H7 (cell line): ENCODE measurements around the gene YTHDC1. TPM values are rescaled to one million over a fixed set of nuclear protein-coding genes. Genes with fewer than 3 reads are reported as not detected.
"Not testable (repeated sequence)": the region's sequence is repeated elsewhere in the genome, so short reads cannot be mapped to it uniquely, and the experiment has no call there.

ENCODE experiments used
- DNase-seq: peaks from one replicate; pipeline ENCODE4 v3.0.0; 2012
- H3K27me3 ChIP-seq: 2 replicates; pipeline ENCODE4 v1.6.0; 2011; ENCODE audit warnings: mild to moderate bottlenecking, low read length; ENCODE audit not compliant: control insufficient read depth, insufficient read depth
- H3K36me3 ChIP-seq: replicated peaks from 2 replicates; pipeline ENCODE4 v1.5.1; 2011; ENCODE audit warnings: low read length; ENCODE audit not compliant: control insufficient read depth, insufficient read depth
- H3K4me3 ChIP-seq: 2 replicates; pipeline ENCODE4 v1.5.1; 2011; ENCODE audit warnings: low read depth, mild to moderate bottlenecking, control low read depth, low read length, moderate library complexity; ENCODE audit not compliant: insufficient read depth
- total RNA-seq: library from RNA; depleted of rRNA; stranded (reverse); fragments of >200 nt; shearing (Covaris generic); gene quantifications from 2 replicates; pipeline ENCODE4 v1.2.3, GENCODE V29; 2014; rRNA removed

The YTHDC1 gene
- 53.0 and 83.7 TPM in 2 replicates for total RNA-seq

DNA sequence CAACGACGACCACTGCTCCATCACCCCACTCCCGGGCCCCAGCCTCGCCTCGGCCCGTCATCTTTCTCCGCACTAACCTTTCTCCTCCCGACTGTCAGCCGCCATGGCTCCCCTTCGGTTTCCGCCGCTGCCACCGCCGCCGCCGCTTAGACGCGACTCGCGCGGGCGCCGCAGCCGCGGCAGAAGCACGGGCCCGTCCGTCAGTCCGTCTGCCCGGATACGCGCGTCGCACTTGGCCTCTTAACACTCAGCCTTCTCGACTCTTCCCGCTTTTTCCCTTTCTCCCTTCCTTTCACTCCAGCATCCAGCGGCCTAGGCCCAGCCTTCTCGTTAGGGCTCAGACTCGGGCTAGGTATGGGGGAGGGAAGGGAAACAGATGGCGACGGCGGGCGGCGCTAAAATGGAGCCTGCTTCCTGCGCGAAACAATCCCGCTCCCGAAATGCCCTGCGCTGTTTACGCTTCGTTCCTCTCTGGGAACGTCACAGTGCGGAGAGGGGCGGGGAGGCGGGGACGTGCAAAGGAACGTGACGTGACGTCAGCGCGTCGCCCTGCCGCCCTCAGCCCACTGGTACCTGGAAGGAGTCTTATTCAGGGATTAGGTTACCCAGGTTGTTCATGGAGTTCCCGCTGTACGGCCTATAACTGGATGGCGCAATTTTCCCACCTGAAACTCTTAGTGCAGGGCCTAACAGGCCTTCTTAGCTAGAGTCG is at the start of gene YTHDC1:
Gene YTHDC1 (minus strand): TSS at position 442 of the 712 bp plus-strand sequence. CDS start 337 bp downstream, at position 105.
- peak; percentile 87 for DNase-seq
- H3K4me3 ChIP-seq = peak within 1 kb of the TSS; percentile 74

DNA sequence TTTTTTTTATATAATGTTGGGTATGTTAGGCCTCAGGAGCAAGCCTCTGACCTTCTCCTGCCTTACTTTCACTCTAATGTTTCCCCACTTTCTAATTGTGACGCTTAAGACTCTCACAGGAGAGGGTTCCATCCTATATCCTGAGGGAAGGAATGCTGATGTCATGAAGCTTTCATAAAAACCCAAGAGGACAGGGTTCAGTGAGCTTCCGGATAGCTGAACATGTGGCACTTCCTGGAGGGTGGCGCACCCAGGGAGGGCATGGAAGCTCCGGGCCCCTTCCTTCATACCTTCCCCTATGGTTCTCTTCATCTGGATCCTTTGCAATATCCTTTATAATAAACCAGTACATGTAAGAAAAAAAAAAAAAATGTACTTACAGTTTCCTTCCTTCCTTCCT is 49.4 kb upstream of the YTHDC1 start:
- Histone ChIP-seq H3K36me3 (no peaks in the 10 kb centered on the region), H3K4me3 (no peak overlapping the region), H3K27me3 (no peaks in the 10 kb centered on the region)
- DNase-seq = no peak

More for the DNA sequence above, at the start of gene YTHDC1:
- H3K36me3 ChIP-seq = no peaks in the 10 kb centered on the region
- no peaks in the 10 kb centered on the region for H3K27me3 ChIP-seq

DNA sequence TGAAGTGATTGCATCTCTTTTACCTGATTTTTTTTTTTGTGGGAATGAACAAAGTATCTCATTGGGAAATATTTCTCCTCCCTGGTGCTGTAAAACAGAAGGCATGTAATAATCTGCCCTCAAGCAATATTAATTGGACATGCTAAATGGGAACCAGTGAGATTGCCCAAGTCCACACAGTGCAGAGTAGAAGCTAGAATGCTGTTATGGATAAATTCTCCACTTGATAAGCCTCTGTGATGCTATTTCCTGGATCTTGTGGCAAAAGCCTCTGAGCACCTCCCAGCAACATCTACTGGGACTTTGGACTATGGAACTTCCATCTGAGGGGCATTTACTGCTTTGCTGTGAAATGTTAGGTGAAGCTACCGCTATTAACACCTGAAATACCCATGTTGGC is 46.9 kb upstream of the YTHDC1 start:
- H3K4me3 ChIP-seq = no peak overlapping the region
- H3K36me3 ChIP-seq = no peaks in the 10 kb centered on the region
- H3K27me3 ChIP-seq = no peaks in the 10 kb centered on the region
- DNase-seq = no peak

DNA sequence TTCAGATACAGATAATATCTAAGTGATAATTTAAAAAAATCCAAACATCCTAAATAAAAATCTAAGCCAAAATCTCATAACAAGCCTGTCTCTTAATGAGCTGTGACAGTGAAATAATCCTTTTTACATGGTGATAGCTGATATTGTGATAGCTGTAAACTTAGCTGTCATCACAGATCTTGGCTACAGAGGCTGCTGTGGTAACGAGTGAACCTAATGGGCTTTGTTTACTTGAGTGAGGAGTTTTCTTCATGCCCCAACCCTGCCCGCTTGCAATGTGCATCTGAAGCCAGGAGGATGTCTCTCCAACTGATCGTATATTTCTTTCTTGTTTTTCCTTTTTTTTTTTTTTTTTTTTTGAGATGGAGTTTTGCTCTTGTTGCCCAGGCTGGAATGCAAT is 41.5 kb upstream of the YTHDC1 start:
- H3K27me3 ChIP-seq = no peaks in the 10 kb centered on the region
- DNase-seq = no peak
- no peak overlapping the region for H3K4me3 ChIP-seq
- H3K36me3 ChIP-seq = no peaks in the 10 kb centered on the region

DNA sequence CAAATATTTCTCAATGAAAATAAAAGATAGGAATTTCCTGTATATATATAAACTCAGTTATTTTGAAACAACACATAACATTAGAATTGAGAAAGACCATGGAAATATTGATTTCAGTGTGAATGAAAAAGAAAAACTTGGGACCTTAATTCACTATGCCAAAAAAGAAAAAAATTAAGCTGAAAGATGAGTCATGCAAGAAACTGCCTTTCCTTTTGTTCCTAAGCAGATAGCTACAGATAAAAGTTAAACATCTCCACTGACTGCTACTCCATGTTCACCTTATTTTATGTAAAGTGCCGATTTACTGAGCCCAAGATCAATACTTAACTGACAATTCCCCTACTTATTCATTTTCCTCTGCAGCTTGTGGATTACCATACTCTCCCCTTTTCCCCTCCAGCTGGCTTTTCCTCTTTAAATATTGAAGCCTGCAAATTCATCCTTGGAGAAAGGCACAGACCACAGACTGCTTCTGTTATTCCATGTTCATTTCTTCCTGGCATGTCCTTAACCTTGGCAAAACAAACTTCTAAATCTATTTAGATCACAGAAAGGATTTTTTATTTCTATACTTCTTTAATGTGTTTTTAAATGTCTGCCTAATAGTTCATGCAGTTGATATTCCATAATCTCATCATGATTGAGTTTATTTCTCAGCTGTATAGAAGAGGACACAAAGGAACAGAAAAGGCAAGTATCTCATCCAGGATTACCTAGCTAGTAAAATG is 40.5 kb upstream of the YTHDC1 start:
- Histone ChIP-seq H3K27me3 (no peaks in the 10 kb centered on the region), H3K4me3 (no peak overlapping the region), H3K36me3 (no peaks in the 10 kb centered on the region)
- DNase-seq = no peak

DNA sequence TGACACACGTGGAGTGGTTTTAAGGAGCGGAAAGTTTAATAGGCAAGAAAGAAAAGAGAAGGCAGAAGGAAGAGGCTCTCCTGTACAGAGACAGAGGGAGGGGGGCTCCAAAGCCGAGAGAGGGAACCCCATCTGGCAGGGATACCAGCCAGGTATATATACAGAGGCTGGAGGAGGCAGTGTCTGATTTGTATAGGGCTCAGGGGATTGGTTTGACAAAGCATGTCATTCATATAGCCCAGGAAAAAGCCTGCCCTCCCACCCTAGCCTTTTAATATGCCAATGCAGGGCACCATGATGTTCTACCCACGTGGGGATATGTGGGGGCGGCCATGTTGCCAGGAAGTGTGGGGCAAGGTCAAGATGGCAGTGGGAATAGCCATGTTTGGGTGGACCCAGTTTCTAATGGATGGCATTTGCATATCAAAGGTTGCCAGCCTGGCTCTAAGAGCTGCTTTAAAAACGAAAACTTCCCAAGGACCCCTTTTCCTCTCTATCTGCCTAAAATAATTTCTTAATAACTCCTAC is 39.6 kb upstream of the YTHDC1 start:
- DNase-seq, H3K4me3 ChIP-seq, H3K36me3 ChIP-seq, H3K27me3 ChIP-seq: not testable (repeated sequence)

DNA sequence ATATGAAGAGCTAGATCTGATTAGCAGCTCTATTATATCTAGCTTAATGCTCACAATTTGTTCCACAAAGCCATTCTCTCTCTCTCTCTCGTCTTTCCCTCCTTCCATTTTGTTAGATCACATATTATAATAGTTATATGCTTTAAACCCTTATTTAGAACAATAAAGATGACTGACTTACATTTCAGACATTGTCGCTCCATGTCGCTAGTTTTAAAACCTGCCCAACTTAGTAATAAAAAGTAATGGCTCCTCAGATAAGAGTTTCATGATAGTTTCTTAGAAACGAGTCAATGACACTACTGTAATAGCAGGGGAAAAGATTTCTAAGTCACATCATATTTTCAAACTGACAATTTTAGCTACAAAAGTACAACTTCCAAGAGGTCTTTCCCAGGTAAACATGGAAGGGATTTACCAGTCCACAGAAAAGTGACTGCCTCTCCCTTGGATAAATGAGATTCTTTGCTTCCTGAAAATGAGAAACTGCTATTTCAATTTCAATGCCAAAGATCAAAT is 38.5 kb upstream of the YTHDC1 start:
- Histone ChIP-seq H3K36me3 (no peaks in the 10 kb centered on the region), H3K27me3 (no peaks in the 10 kb centered on the region), H3K4me3 (no peak overlapping the region)
- DNase-seq = no peak

DNA sequence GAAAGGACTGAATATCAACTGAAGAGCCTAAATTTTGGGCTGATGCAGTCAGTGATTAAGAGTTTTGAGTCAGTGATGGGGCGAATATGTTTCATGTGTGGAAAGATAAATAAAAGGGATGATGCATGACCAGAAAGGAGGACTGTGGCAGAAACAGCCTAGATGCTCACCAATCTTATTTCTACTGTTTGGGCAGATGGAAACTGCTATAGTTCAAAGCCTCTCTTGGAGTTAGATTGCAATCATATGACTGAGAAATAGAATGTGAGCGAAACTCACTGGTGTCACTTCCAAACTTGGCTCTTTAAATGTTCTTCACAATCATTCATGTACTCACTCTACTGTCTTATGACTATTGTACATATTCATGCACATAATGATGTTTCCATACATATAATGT is 35.4 kb upstream of the YTHDC1 start:
- Histone ChIP-seq H3K36me3 (no peaks in the 10 kb centered on the region), H3K27me3 (no peaks in the 10 kb centered on the region), H3K4me3 (no peak overlapping the region)
- DNase-seq = no peak

DNA sequence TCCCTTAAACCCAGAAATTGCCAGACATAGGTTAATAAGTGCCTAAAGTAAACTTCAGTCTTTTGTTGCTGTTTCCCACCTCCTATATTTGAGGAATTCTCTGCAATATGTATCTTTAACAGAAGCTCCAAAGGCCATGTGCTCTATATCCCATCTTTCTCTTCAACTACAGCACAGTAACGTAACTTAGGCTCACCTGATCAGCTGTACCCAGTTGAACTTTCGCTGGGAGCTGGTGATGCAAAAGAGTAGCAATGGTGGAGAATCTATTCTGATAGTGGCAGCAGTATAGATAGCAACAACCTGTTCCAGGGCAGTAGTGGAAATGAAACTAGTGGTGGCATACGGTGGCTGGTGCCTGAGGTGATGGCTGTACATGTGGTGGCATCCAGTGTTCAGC is 33.2 kb upstream of the YTHDC1 start:
- H3K4me3 ChIP-seq = no peak overlapping the region
- no peak for DNase-seq
- no peaks in the 10 kb centered on the region for H3K36me3 ChIP-seq
- no peaks in the 10 kb centered on the region for H3K27me3 ChIP-seq

DNA sequence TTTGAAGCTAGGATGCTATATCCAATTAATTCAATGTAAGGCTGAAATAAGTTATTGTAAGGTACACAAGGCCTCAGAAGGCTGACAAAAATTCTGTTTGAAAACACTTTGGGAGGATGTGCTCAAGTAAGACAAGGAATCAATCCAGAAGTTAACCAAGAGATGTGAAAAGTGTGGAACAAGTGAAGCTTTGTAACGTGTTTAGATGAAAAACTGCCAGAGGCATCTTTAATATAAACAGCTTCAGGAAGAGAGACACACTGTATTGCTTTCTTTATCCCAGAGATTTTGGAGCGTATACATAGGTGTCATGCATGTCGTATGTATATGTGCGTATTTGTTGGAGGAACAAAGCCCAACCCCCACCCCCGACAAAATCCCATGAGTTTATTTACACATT is 28.3 kb upstream of the YTHDC1 start:
- no peaks in the 10 kb centered on the region for H3K27me3 ChIP-seq
- H3K36me3 ChIP-seq = no peaks in the 10 kb centered on the region
- H3K4me3 ChIP-seq = no peak overlapping the region
- DNase-seq = no peak

DNA sequence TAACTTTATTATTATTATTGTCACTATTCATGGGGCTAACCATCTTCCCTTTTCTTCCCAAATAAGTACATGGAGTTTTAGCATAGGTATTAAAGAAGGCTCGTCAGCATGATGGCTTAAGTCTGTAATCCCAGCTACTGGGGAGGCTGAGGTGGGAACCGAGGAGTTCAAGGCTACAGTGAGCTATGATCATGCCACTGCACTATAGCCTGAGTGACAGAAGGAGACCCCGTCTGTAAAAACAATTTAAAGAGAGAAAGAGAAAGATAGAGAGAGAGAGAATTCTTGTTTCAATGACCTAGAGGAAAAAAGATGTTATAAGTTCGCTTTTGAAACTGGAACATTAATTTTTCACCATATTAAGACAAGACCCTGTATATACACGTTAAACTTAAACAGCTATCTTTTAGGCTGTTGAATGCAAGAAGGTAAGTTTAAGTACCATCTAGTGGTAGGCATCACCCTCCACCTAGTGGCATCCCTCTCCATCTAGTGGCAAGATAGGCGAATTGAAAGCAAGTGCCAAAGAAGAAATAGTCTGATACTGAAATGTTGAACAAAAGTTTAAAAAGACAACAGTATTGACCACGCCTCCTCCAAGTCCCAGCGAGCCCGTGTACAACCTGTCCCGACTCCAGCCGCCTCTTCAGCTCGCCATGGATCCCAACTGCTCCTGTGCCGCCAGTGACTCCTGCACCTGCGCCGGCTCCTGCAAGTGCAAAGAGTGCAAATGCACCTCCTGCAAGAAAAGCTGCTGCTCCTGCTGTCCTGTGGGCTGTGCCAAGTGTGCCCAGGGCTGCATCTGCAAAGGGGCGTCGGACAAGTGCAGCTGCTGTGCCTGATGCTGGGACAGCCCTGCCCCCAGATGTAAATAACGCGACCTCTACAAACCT is 26.0 kb upstream of the YTHDC1 start:
- peak; percentile 75 for DNase-seq
- H3K4me3 ChIP-seq = peak overlapping the region; percentile 21
- H3K27me3 ChIP-seq = no peaks in the 10 kb centered on the region
- H3K36me3 ChIP-seq = no peaks in the 10 kb centered on the region

DNA sequence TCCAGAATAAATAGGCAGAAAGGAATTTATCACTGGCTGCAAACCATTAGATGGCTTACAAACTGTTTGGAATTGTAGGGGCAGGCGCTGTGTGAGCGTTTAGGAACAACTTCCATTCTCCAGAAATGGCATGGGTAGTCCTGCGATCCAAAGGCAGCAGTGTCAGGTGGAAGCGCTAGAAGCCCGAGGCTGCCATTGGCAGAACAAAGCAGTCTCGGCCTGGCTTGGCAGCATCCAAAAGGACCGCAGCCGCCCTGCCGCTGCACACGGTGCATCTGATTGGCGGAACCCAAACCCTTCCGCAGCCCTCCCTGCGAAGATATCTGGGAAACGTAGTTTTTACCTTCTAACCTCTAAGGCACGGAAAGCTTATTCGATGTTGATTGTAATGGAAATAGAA is 23.6 kb upstream of the YTHDC1 start:
- H3K4me3 ChIP-seq = peak overlapping the region; percentile 12; the same call in 1 of the 2 replicates

DNA sequence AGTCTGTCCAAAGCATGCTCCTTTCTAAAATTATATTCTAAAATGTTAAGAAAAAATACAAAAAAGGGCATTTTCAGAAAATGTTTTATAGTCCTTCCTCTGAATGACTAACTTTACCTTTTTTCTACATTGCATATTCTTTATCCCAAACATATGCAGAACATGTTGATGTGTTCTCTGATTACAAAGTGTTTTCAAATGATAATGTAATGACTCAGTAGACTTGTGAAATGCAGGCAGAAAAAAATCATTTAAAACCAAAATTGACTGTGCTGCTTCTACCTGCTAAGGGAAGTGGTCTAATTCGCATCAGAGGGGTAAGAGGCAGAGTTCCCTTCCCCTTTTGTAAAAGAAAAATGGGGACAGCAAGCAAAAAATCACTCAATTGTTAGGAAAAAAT is 22.7 kb upstream of the YTHDC1 start:
- no peak for DNase-seq
- no peak overlapping the region for H3K4me3 ChIP-seq
- H3K36me3 ChIP-seq = no peaks in the 10 kb centered on the region
- H3K27me3 ChIP-seq = peaks cover 7% of the 10 kb centered on the region

More for the DNA sequence above, 23.6 kb upstream of the YTHDC1 start:
- Histone ChIP-seq H3K27me3 (peaks cover 7% of the 10 kb centered on the region), H3K36me3 (no peaks in the 10 kb centered on the region)
- peak; percentile 79 for DNase-seq

DNA sequence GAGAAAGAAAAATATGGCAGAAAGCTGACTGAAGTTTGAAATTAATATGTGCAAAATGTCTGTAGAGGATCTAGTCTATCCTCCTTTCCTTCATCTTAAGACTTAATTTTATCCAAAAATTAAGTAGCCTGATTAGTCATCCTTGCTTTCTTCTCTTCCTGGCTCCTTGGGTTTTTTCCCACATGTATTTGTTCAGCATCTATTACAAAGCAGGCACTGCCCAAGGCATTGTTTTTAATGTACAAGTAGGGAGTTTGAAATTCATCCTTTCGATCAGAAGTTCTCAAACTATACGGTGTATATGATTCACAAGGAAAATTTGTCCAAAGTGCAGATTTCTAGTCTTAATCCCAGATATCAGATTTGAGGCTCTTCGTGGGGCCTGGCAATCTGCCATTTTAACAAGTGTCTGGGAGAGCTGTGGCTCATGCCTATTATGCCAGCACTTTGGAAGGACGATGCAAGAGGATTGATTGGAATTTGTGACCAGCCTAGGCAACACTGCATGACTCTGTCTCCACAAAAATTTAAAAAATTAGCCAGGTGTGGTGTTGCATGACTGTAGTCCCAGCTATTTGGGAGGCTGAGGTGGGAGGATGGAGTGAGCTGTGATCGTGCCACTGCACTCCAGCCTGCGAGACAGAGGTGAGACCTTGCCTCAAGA is 19.4 kb upstream of the YTHDC1 start:
- Histone ChIP-seq H3K4me3 (no peak overlapping the region), H3K27me3 (peaks cover 17% of the 10 kb centered on the region), H3K36me3 (no peaks in the 10 kb centered on the region)
- DNase-seq = no peak
